GM10248 (cell line): ENCODE measurements around the gene TGFB1.

ENCODE experiments used
- CTCF ChIA-PET: fragments of 300-600 bp; sonication (Branson Sonifier 250); formaldehyde crosslinking; extraction: SDS; loops from one replicate; lab custom pipeline; 2021; ENCODE audit warnings: antibody characterized with exemption; lab: Yijun Ruan, JAX
- POLR2A ChIA-PET: fragments of 350-650 bp; sonication (Branson Sonifier 250); formaldehyde crosslinking; extraction: SDS; loops from one replicate; lab custom pipeline; 2020; ENCODE audit warnings: antibody characterized with exemption; lab: Yijun Ruan, JAX
- DNase-seq: peaks from one replicate; pipeline ENCODE4 v3.0.0; 2012; ENCODE audit errors: extremely low spot score
- TF ChIP-seq, protein P1 (sequence below): IDR thresholded peaks from 2 replicates; pipeline ENCODE4 v1.5.1; 2012; ENCODE audit warnings: mild to moderate bottlenecking, low read depth; ENCODE audit errors: extremely low read depth, missing control alignments, control extremely low read depth

Gene TGFB1

DNA sequence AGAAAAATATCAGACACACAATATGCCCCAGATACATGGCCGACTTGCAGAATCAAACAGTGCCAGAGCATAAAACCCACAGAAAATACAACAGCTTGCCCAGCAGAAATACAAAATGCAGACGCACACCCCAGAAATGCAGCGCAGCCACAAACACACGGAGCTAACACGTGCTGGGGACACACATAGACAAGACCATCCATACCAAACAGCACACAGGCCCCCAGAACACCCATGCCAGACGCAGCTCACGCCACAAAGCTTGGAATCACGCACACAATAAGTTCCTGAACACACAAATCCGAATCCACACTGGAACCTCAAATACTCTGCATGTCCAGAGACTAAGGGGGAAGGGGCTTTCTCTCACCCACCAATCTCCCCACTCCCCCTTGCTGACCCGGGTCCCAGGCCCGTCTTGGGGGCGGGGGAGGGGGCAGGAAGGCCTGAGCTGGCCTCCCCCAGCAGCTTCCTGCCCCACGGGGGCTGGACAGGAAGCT, 26.6 kb downstream of the TGFB1 start:
- TF ChIP-seq, protein P1, sequence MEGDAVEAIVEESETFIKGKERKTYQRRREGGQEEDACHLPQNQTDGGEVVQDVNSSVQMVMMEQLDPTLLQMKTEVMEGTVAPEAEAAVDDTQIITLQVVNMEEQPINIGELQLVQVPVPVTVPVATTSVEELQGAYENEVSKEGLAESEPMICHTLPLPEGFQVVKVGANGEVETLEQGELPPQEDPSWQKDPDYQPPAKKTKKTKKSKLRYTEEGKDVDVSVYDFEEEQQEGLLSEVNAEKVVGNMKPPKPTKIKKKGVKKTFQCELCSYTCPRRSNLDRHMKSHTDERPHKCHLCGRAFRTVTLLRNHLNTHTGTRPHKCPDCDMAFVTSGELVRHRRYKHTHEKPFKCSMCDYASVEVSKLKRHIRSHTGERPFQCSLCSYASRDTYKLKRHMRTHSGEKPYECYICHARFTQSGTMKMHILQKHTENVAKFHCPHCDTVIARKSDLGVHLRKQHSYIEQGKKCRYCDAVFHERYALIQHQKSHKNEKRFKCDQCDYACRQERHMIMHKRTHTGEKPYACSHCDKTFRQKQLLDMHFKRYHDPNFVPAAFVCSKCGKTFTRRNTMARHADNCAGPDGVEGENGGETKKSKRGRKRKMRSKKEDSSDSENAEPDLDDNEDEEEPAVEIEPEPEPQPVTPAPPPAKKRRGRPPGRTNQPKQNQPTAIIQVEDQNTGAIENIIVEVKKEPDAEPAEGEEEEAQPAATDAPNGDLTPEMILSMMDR, result no peak
- POLR2A ChIA-PET, result interaction anchor here (0.7 to 1.1 kb wide), 2 partner anchors 9 to 14 kb away, joined by 3 to 6 read pairs; no protein-coding TSS in a partner anchor
- CTCF ChIA-PET, result interaction anchor here (1.0 to 2.6 kb wide), 5 partner anchors 9 to 30 kb away, joined by 4 to 8 read pairs (median 7); partner anchors contain the start of gene TGFB1
- DNase-seq, result no peak

DNA sequence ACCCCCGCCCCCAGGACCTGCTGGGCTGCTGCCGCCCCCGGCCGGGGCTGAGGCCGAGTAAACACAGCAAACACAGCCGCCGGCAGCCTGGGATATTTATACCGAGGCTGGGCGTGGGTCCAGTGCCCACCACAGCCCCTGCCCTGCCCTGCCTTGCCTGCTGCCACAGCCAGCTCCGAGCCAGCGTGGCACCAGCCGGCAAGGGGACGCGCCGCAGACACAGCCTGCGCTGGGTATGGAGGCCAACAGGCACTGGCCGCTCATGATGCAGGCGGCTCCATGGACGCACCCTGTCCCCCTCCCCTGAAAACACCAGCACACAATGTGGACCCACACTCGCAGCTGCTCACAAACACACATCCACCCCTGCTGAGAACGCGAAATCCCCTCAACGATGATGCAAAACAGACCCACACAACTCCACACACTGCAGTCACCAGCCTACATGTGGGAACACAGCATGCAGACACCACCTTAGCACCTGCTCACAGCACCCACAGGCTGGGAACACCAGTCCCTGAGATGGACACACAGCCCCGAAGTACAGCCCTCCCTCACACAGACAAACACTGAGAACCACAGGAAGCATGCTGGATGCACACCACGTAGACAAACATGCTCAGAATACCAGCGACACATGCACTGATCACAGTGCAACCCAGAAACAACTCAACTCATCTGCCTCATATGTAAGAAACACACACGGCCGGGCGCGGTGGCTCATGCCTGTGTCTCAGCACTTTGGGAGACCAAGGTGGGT, 27.6 kb downstream of the TGFB1 start:
- CTCF ChIA-PET, result interaction anchor here (1.1 to 3.4 kb wide), 4 partner anchors 18 to 26 kb away, joined by 3 to 14 read pairs (median 6); partner anchors contain the start of gene TGFB1
- POLR2A ChIA-PET, result no interaction called here
- TF ChIP-seq, protein P1, result no peak
- DNase-seq, result peak; percentile 74

DNA sequence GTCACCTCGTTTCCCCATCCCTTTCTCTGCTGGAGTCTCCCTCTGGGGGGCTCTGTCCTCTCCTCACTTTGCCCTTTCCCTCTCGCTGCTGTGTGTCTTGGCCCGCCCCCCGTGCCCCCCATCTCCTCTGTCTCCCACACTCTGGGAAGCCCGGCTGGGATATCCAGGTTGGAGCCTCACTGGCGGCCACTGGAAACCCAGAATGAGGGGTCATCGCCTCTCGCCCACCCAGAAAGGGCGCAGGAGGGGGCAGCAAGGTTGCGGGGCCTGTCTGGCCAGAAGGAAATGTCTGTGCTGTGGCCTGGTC, 28.1 kb downstream of the TGFB1 start:
- ChIA-PET POLR2A (no interaction called here), CTCF (interaction anchor here (1.1 to 3.4 kb wide), 4 partner anchors 17 to 27 kb away, joined by 3 to 14 read pairs (median 6); partner anchors contain the start of gene TGFB1)
- no peak for DNase-seq
- TF ChIP-seq, protein P1, result no peak

DNA sequence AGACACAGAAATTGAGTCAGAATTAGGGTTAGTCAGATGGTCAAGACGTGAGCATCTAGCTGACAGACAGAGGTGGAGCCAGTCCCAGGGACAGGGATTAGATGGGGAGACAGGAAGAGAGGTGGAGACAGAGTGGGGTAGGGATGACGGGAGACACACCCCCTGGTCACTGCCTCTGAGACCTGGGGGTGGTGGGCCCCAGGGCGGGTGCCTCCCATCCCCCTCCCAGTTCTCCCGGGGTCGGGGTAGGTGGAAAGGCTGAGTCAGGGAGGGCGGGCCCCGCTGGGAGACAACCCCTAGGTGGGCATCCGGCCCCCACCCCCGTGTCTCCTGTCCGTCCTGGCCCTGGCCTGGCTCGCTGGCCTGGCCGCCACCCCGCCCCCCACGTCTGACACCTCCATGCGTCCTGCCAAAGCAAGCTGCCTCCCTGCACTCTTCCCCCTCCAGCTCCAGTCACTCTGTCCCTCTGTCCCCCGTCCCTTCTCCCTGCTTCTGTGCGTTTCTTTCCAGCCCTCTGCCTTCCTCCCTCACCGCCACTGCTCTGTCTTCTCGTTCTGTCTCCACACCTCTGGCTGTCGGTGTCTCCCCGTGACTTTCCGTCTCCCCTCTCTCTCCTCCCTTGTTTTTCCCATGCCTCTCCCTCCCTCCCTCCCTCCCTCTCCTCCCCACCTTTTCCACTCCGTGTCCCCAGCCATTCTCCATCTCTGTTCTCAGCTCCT, 28.6 kb downstream of the TGFB1 start:
- DNase-seq, result peak; percentile 33
- ChIA-PET POLR2A (interaction anchor here (1.1 kb wide), 1 partner anchor 39 kb away, joined by 3 read pairs; the partner anchor contains the start of gene B9D2), CTCF (interaction anchor here (1.1 to 3.4 kb wide), 4 partner anchors 17 to 27 kb away, joined by 3 to 14 read pairs (median 6); partner anchors contain the start of gene TGFB1)

DNA sequence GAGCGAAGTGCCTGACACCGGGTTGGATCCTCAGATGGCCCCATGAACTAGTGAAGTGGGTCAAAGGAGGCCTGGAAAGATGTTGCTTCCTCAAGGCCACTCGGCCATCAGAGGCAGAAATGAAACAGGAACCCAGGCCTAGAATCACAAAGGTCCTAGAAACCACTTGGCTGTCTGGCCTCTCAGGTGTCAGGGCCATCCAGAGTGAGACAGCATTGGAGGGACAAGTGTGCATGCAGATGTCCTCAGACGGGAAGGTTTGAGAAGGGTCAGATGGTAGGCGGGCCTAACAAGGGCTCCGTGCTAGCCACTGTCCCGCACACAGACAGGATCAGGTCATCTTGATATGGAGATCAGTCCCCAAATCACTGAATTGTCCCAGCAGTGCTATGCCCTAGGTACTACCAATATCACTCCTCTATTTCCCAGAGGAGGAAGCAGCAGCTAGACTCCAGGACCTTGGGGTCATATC, 29.5 kb downstream of the TGFB1 start:
- TF ChIP-seq, protein P1, result no peak
- ChIA-PET CTCF (interaction anchor here (3.4 kb wide), 1 partner anchor 28 kb away, joined by 14 read pairs; the partner anchor contains the start of gene TGFB1), POLR2A (interaction anchor here (1.1 kb wide), 1 partner anchor 40 kb away, joined by 3 read pairs; the partner anchor contains the start of gene B9D2)
- DNase-seq, result peak; percentile 23

More for the DNA sequence above, 28.6 kb downstream of the TGFB1 start:
- TF ChIP-seq, protein P1, result no peak
